BLaER1 (cell line): Measurements from ENCODE around the gene RNF152.
A peak's percentile ranks its signal among the peaks of the same experiment; 100 is the strongest.

Experiments used
- H3K27ac ChIP-seq: shearing (Covaris generic); formaldehyde crosslinking; 2 replicates; pipeline ENCODE4 v1.8.1; 2022
- H3K27me3 ChIP-seq: shearing (Covaris generic); formaldehyde crosslinking; 2 replicates; pipeline ENCODE4 v1.8.1; 2022
- H3K36me3 ChIP-seq: shearing (Covaris generic); formaldehyde crosslinking; 2 replicates; pipeline ENCODE4 v1.8.1; 2022
- H3K4me1 ChIP-seq: shearing (Covaris generic); formaldehyde crosslinking; 2 replicates; pipeline ENCODE4 v1.8.1; 2022
- H3K4me2 ChIP-seq: shearing (Covaris generic); formaldehyde crosslinking; 2 replicates; pipeline ENCODE4 v1.8.1; 2022
- H3K4me3 ChIP-seq: shearing (Covaris generic); formaldehyde crosslinking; 2 replicates; pipeline ENCODE4 v1.8.1; 2022
- H3K9ac ChIP-seq: shearing (Covaris generic); formaldehyde crosslinking; 2 replicates; pipeline ENCODE4 v1.8.1; 2022
- H3K9me3 ChIP-seq: shearing (Covaris generic); formaldehyde crosslinking; 2 replicates; pipeline ENCODE4 v1.8.1; 2022
- H4K20me1 ChIP-seq: shearing (Covaris generic); formaldehyde crosslinking; 2 replicates; pipeline ENCODE4 v1.8.1; 2022
- Cebpa-rat ChIP-seq: shearing (Covaris generic); IDR thresholded peaks from 2 replicates; pipeline ENCODE4 v1.8.1; 2022

The RNF152 gene

GRCh38 chr18:61892683-61893308 lies at the start of gene RNF152:
RNF152 (minus strand) TSS chr18:61893007; CDS start chr18:61816463, 76,544 bp downstream.
- TF ChIP-seq Cebpa-rat = no peak
- peak within 1 kb of the TSS; percentile 89 for H3K4me3 ChIP-seq
- 0 out of 2 replicates have a peak, but pooled peaks cover 7% of the 10 kb centered on the region for H4K20me1 ChIP-seq
- H3K9ac ChIP-seq = peak within 1 kb of the TSS; percentile 75
- no peak within 1 kb of the TSS for H3K27ac ChIP-seq
- H3K27me3 ChIP-seq = peaks cover 25% of the 10 kb centered on the region
- no peaks in the 10 kb centered on the region for H3K9me3 ChIP-seq
- H3K36me3 ChIP-seq = no peaks in the 10 kb centered on the region
- peaks cover 20% of the 10 kb centered on the region for H3K4me1 ChIP-seq
- peak within 1 kb of the TSS; percentile 98 for H3K4me2 ChIP-seq

- no peak for TF ChIP-seq Cebpa-rat
- Histone ChIP-seq H3K4me2 (no peak overlapping the region), H3K27me3 (no peaks in the 10 kb centered on the region), H3K27ac (no peak overlapping the region), H3K4me1 (peaks cover 6% of the 10 kb centered on the region; the same call in 1 of the 2 replicates), H3K9ac (no peak overlapping the region), H3K9me3 (peaks cover 7% of the 10 kb centered on the region; the same call in 1 of the 2 replicates), H3K4me3 (no peak overlapping the region), H4K20me1 (no peaks in the 10 kb centered on the region), H3K36me3 (no peaks in the 10 kb centered on the region)
These were observed 49.2 kb upstream of the RNF152 start for GRCh38 chr18:61941948-61942471.

- Histone ChIP-seq H3K36me3 (no peaks in the 10 kb centered on the region), H3K4me3 (no peak overlapping the region), H3K4me1 (peaks cover 6% of the 10 kb centered on the region; the same call in 1 of the 2 replicates), H3K27me3 (no peaks in the 10 kb centered on the region), H3K27ac (no peak overlapping the region), H3K9me3 (peaks cover 7% of the 10 kb centered on the region; the same call in 1 of the 2 replicates), H3K4me2 (no peak overlapping the region), H3K9ac (no peak overlapping the region), H4K20me1 (no peaks in the 10 kb centered on the region)
- TF ChIP-seq Cebpa-rat = no peak
These were observed 46.4 kb upstream of the RNF152 start for GRCh38 chr18:61939046-61939674.

- H3K4me1 ChIP-seq = no peaks in the 10 kb centered on the region
- no peak overlapping the region for H3K9ac ChIP-seq
- no peak overlapping the region for H3K4me3 ChIP-seq
- no peak overlapping the region for H3K4me2 ChIP-seq
- H3K9me3 ChIP-seq = peaks cover under 1% of the 10 kb centered on the region; the same call in 1 of the 2 replicates
- no peaks in the 10 kb centered on the region for H4K20me1 ChIP-seq
- no peaks in the 10 kb centered on the region for H3K27me3 ChIP-seq
- TF ChIP-seq Cebpa-rat = no peak
- H3K27ac ChIP-seq = no peak overlapping the region
- no peaks in the 10 kb centered on the region for H3K36me3 ChIP-seq
These were observed 42.6 kb upstream of the RNF152 start for GRCh38 chr18:61935362-61935761.

- no peaks in the 10 kb centered on the region for H3K27me3 ChIP-seq
- H3K27ac ChIP-seq = no peak overlapping the region
- H3K9me3 ChIP-seq = peaks cover 18% of the 10 kb centered on the region
- H3K4me1 ChIP-seq = no peaks in the 10 kb centered on the region
- no peaks in the 10 kb centered on the region for H4K20me1 ChIP-seq
- no peak overlapping the region for H3K4me2 ChIP-seq
- no peaks in the 10 kb centered on the region for H3K36me3 ChIP-seq
- H3K9ac ChIP-seq = no peak overlapping the region
- TF ChIP-seq Cebpa-rat = no peak
- no peak overlapping the region for H3K4me3 ChIP-seq
These were observed 39.0 kb upstream of the RNF152 start for GRCh38 chr18:61931654-61932379.

- no peak for TF ChIP-seq Cebpa-rat
- Histone ChIP-seq H3K36me3 (no peaks in the 10 kb centered on the region), H3K27me3 (no peaks in the 10 kb centered on the region), H3K4me3 (no peak overlapping the region), H3K4me2 (no peak overlapping the region), H3K9me3 (peaks cover 18% of the 10 kb centered on the region), H3K4me1 (no peaks in the 10 kb centered on the region), H3K27ac (no peak overlapping the region), H4K20me1 (no peaks in the 10 kb centered on the region), H3K9ac (no peak overlapping the region)
These were observed 37.3 kb upstream of the RNF152 start for GRCh38 chr18:61929881-61930640.

- no peak overlapping the region for H3K27ac ChIP-seq
- H3K27me3 ChIP-seq = no peaks in the 10 kb centered on the region
- no peak overlapping the region for H3K4me3 ChIP-seq
- H3K36me3 ChIP-seq = no peaks in the 10 kb centered on the region
- no peaks in the 10 kb centered on the region for H3K4me1 ChIP-seq
- no peak overlapping the region for H3K9ac ChIP-seq
- peaks cover 18% of the 10 kb centered on the region for H3K9me3 ChIP-seq
- H3K4me2 ChIP-seq = no peak overlapping the region
- TF ChIP-seq Cebpa-rat = no peak
- no peaks in the 10 kb centered on the region for H4K20me1 ChIP-seq
These were observed 33.7 kb upstream of the RNF152 start for GRCh38 chr18:61926532-61926931.

GRCh38 chr18:61924550-61924949 lies 31.7 kb upstream of the RNF152 start:
- Histone ChIP-seq H3K27ac (no peak overlapping the region), H3K4me3 (no peak overlapping the region), H3K9ac (no peak overlapping the region), H3K9me3 (peaks cover 18% of the 10 kb centered on the region), H3K36me3 (no peaks in the 10 kb centered on the region), H3K4me2 (no peak overlapping the region), H3K27me3 (no peaks in the 10 kb centered on the region), H4K20me1 (no peaks in the 10 kb centered on the region), H3K4me1 (no peaks in the 10 kb centered on the region)
- TF ChIP-seq Cebpa-rat = no peak

- H3K36me3 ChIP-seq = no peaks in the 10 kb centered on the region
- no peak for TF ChIP-seq Cebpa-rat
- no peak overlapping the region for H3K27ac ChIP-seq
- H4K20me1 ChIP-seq = no peaks in the 10 kb centered on the region
- H3K9ac ChIP-seq = no peak overlapping the region
- no peaks in the 10 kb centered on the region for H3K4me1 ChIP-seq
- H3K9me3 ChIP-seq = peaks cover 5% of the 10 kb centered on the region; the same call in 1 of the 2 replicates
- H3K4me3 ChIP-seq = no peak overlapping the region
- H3K4me2 ChIP-seq = no peak overlapping the region
- H3K27me3 ChIP-seq = no peaks in the 10 kb centered on the region
These were observed 29.6 kb upstream of the RNF152 start for GRCh38 chr18:61922435-61922834.
